Testis (tissue), 2 donors: Measurements from ENCODE around the gene LBX2.

ENCODE experiments used
- CTCF ChIP-seq, 3 experiments: fragments of 450-650 bp in 2 of 3; fragments of 200-600 bp in 1 of 3; sonication (generic) in 1 of 3; IDR thresholded peaks; one replicate each; pipeline ENCODE4 v1.5.1; 2016 to 2019; ENCODE audit warnings: antibody characterized with exemption in 3 of 3, mild to moderate bottlenecking in 2 of 3, moderate library complexity in 1 of 3
- POLR2A ChIP-seq: fragments of 450-650 bp; IDR thresholded peaks from one replicate; pipeline ENCODE4 v1.6.1; 2017; ENCODE audit warnings: antibody characterized with exemption, mild to moderate bottlenecking, moderate library complexity

GRCh38 chr2:74534411-74534810, 35.0 kb upstream of the LBX2 start:
- TF ChIP-seq CTCF (IDR thresholded peaks at IDR 0.05) (no peak), POLR2A (no peak)
